ENCODE measurements around the gene CFAP300.

DNA sequence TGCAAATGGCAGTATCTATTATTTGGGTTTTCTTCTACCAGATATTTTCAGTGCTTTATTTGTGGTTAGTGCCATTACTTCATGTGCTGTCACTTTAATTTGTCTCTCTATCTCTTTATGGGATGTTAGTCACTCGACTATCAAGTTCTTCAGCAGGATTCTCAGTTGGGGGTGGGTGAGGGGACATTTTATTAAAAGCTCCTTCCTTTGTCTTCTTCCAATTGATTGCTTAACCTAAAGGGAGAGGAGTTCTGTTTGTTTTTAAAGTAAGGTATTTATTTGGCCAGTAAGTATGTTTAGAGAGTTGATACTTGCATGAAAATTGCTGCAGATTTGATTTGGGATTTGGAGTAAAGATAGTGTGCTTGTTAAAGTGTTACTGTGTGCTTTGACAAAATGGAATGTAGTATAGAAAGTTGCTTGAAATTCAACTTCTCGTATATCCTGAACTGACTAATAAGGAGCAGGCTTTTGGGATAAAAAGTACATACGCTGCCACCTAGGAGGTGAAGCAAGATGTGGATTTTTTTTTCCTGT is 73.3 kb downstream of the CFAP300 start:
- TF ChIP-seq, protein P1, sequence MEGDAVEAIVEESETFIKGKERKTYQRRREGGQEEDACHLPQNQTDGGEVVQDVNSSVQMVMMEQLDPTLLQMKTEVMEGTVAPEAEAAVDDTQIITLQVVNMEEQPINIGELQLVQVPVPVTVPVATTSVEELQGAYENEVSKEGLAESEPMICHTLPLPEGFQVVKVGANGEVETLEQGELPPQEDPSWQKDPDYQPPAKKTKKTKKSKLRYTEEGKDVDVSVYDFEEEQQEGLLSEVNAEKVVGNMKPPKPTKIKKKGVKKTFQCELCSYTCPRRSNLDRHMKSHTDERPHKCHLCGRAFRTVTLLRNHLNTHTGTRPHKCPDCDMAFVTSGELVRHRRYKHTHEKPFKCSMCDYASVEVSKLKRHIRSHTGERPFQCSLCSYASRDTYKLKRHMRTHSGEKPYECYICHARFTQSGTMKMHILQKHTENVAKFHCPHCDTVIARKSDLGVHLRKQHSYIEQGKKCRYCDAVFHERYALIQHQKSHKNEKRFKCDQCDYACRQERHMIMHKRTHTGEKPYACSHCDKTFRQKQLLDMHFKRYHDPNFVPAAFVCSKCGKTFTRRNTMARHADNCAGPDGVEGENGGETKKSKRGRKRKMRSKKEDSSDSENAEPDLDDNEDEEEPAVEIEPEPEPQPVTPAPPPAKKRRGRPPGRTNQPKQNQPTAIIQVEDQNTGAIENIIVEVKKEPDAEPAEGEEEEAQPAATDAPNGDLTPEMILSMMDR (IDR thresholded peaks at IDR 0.05) = no peak
- no peak for TF ChIP-seq ZFX (IDR thresholded peaks at IDR 0.05; ENCODE audit: borderline replicate concordance)
